Uterus (tissue), 4 donors: ENCODE measurements around the gene SLAMF8. TPM values are rescaled to one million over a fixed set of nuclear protein-coding genes. Genes with fewer than 3 reads are reported as not detected.

Experiments used
- DNase-seq, 2 donors: peaks; one replicate each; pipeline ENCODE4 v3.0.0-alpha.2; 2019 to 2020
- H3K27ac ChIP-seq, 2 donors: fragments of 200-600 bp; sonication (generic); 1 replicate in 1 of 2; 2 replicates in 1 of 2; pipeline ENCODE4 v1.5.1; 2016 to 2018
- H3K27me3 ChIP-seq, 2 donors: fragments of 200-600 bp; sonication (generic); one replicate each; pipeline ENCODE4 v1.5.1; 2018 to 2019; ENCODE audit warnings: control low read depth in 1 of 2
- H3K36me3 ChIP-seq, 2 donors: fragments of 200-600 bp; sonication (generic); one replicate each; pipeline ENCODE4 v1.5.1; 2019; ENCODE audit warnings: control low read depth in 1 of 2
- H3K4me1 ChIP-seq, 2 donors: fragments of 200-600 bp; sonication (generic); one replicate each; pipeline ENCODE4 v1.5.1; 2018 to 2019; ENCODE audit warnings: control low read depth in 1 of 2
- H3K4me3 ChIP-seq, 2 donors: fragments of 200-600 bp; sonication (generic); 1 replicate in 1 of 2; 2 replicates in 1 of 2; pipeline ENCODE4 v1.5.1; 2018 to 2019; ENCODE audit warnings: mild to moderate bottlenecking in 1 of 2
- H3K9me3 ChIP-seq, 2 donors: fragments of 200-600 bp; sonication (generic); one replicate each; pipeline ENCODE4 v1.5.1; 2019; ENCODE audit warnings: control low read depth in 1 of 2
- CTCF ChIP-seq, 4 experiments: fragments of 200-600 bp in 2 of 4; fragments of 450-650 bp in 2 of 4; sonication (generic) in 2 of 4; IDR thresholded peaks; one replicate each; pipeline ENCODE4 v1.5.1; 2016 to 2019; ENCODE audit warnings: antibody characterized with exemption in 4 of 4, mild to moderate bottlenecking in 2 of 4, moderate library complexity in 1 of 4
- POLR2A ChIP-seq, 2 donors: fragments of 450-650 bp; IDR thresholded peaks; one replicate each; pipeline ENCODE4 v1.6.1; 2016; ENCODE audit warnings: antibody characterized with exemption in 2 of 2, mild to moderate bottlenecking in 1 of 2, moderate library complexity in 1 of 2
- intact Hi-C: fragments of 100-400 bp; cut with DNase I; formaldehyde crosslinking; loops from one replicate; pipeline ENCODE4 v1.15.1; 2023; ENCODE audit warnings: low total_unique reads
- total RNA-seq, 4 donors: library from RNA; depleted of rRNA in 3 of 4; stranded (reverse); fragments of >200 nt in 3 of 4; gene quantifications; one replicate each; pipeline versions ENCODE4 v1.1.0 to v1.2.4, GENCODE V29; 2014 to 2023
- donor health status: DM: yes; HTN: yes; CAD: no.

The SLAMF8 gene
- total RNA-seq, 4 donors from 2014 or later = 0.28 to 3.2 (median 1.1) TPM; not detected in 1

- Histone ChIP-seq H3K36me3 (no peaks in the 10 kb centered on the region), H3K27me3 (no peaks in the 10 kb centered on the region), H3K4me1 (no peaks in the 10 kb centered on the region), H3K27ac (no peak overlapping the region), H3K9me3 (no peaks in the 10 kb centered on the region), H3K4me3 (no peak overlapping the region)
- no peak for DNase-seq
- intact Hi-C loops = no loop called here
- TF ChIP-seq CTCF (IDR thresholded peaks at IDR 0.05) = no peak
- no peak for TF ChIP-seq POLR2A (IDR thresholded peaks at IDR 0.05)
Observed at GRCh38 chr1:159817276-159818041, 9.2 kb upstream of the SLAMF8 start.

GRCh38 chr1:159821171-159821867 lies 5.4 kb upstream of the SLAMF8 start:
- H3K4me3 ChIP-seq = no peak overlapping the region
- no peaks in the 10 kb centered on the region for H3K4me1 ChIP-seq
- no peak for TF ChIP-seq POLR2A (IDR thresholded peaks at IDR 0.05)
- no peaks in the 10 kb centered on the region for H3K27me3 ChIP-seq
- no peaks in the 10 kb centered on the region for H3K9me3 ChIP-seq
- intact Hi-C loops = no loop called here
- no peak for DNase-seq
- no peak overlapping the region for H3K27ac ChIP-seq
- no peaks in the 10 kb centered on the region for H3K36me3 ChIP-seq

GRCh38 chr1:159823406-159823805 lies 3.3 kb upstream of the SLAMF8 start:
- H3K4me3 ChIP-seq = no peak overlapping the region
- DNase-seq = no peak
- intact Hi-C loops = no loop called here
- no peak for TF ChIP-seq CTCF (IDR thresholded peaks at IDR 0.05)
- no peak for TF ChIP-seq POLR2A (IDR thresholded peaks at IDR 0.05)
- no peak overlapping the region for H3K27ac ChIP-seq
- no peaks in the 10 kb centered on the region for H3K9me3 ChIP-seq
- H3K36me3 ChIP-seq = no peaks in the 10 kb centered on the region
- H3K4me1 ChIP-seq = no peaks in the 10 kb centered on the region
- H3K27me3 ChIP-seq = no peaks in the 10 kb centered on the region

- DNase-seq = no peak
- Histone ChIP-seq H3K27me3 (no peaks in the 10 kb centered on the region), H3K36me3 (no peaks in the 10 kb centered on the region), H3K4me1 (no peaks in the 10 kb centered on the region), H3K27ac (no peak overlapping the region), H3K4me3 (no peak overlapping the region), H3K9me3 (no peaks in the 10 kb centered on the region)
- TF ChIP-seq CTCF (IDR thresholded peaks at IDR 0.05) = no peak
- no peak for TF ChIP-seq POLR2A (IDR thresholded peaks at IDR 0.05)
- intact Hi-C loops = no loop called here
Observed at GRCh38 chr1:159825564-159825963, 1.1 kb upstream of the SLAMF8 start.

GRCh38 chr1:159827102-159827490 lies 423 bp downstream of the SLAMF8 start:
- H3K27me3 ChIP-seq = no peaks in the 10 kb centered on the region
- H3K36me3 ChIP-seq = no peaks in the 10 kb centered on the region
- no peak for DNase-seq
- no peaks in the 10 kb centered on the region for H3K4me1 ChIP-seq
- H3K4me3 ChIP-seq = no peak overlapping the region
- H3K9me3 ChIP-seq = no peaks in the 10 kb centered on the region
- no peak overlapping the region for H3K27ac ChIP-seq
- intact Hi-C loops = no loop called here
- TF ChIP-seq POLR2A (IDR thresholded peaks at IDR 0.05) (no peak), CTCF (IDR thresholded peaks at IDR 0.05) (no peak)
